H1 (cell line): ENCODE measurements around the gene LRRC56. TPM values are rescaled to one million over a fixed set of nuclear protein-coding genes. Genes with fewer than 3 reads are reported as not detected.

Experiments used
- CTCF ChIA-PET: fragments of 300-600 bp; sonication (Branson Sonifier 250); formaldehyde crosslinking; loops from one replicate; lab custom pipeline; 2021; ENCODE audit not compliant: partially characterized antibody; lab: Charles Lee
- POLR2A ChIA-PET: fragments of 300-600 bp; sonication (Branson Sonifier 250); formaldehyde crosslinking; loops from one replicate; lab custom pipeline; 2021; ENCODE audit warnings: inconsistent platforms; ENCODE audit not compliant: partially characterized antibody; lab: Charles Lee
- DNase-seq, 2 experiments: peaks; one replicate each; pipeline versions ENCODE4 v3.0.0 to v3.0.0-alpha.2; 2010 to 2022; ENCODE audit warnings: low spot score in 2 of 2, low read depth in 1 of 2, mixed read lengths in 1 of 2
- FAIRE-seq: peaks from 2 replicates; lab custom pipeline; 2011; peaks lifted over from hg19 to GRCh38; lab: Jason Lieb, UNC
- H2AFZ ChIP-seq: 2 replicates; pipeline ENCODE4 v1.8.1; 2012; ENCODE audit warnings: low read length, inconsistent platforms
- H2AK5ac ChIP-seq: 2 replicates; pipeline ENCODE4 v1.6.1; 2013; ENCODE audit warnings: low read depth, low read length
- H2BK120ac ChIP-seq: replicated peaks from 2 replicates; pipeline ENCODE3; 2013; ENCODE audit warnings: low read depth, low read length, inconsistent platforms
- H2BK12ac ChIP-seq: 2 replicates; pipeline ENCODE4 v1.6.1; 2013; ENCODE audit warnings: low read depth, low read length
- H2BK15ac ChIP-seq: 2 replicates; pipeline ENCODE4 v1.6.1; 2013; ENCODE audit warnings: low read length
- H2BK20ac ChIP-seq: 2 replicates; pipeline ENCODE4 v1.6.1; 2013; ENCODE audit warnings: low read length
- H2BK5ac ChIP-seq: 2 replicates; pipeline ENCODE4 v1.6.1; 2013; ENCODE audit warnings: low read depth, low read length
- H3K14ac ChIP-seq: 2 replicates; pipeline ENCODE4 v1.6.1; 2013; ENCODE audit warnings: inconsistent platforms; ENCODE audit not compliant: insufficient read length
- H3K18ac ChIP-seq: 2 replicates; pipeline ENCODE4 v1.6.1; 2013; ENCODE audit warnings: low read length; ENCODE audit errors: extremely low read depth
- H3K23ac ChIP-seq: 2 replicates; pipeline ENCODE4 v1.6.1; 2013; ENCODE audit warnings: inconsistent platforms; ENCODE audit not compliant: insufficient read length
- H3K23me2 ChIP-seq: 2 replicates; pipeline ENCODE4 v1.6.1; 2013; ENCODE audit warnings: low read depth, low read length
- H3K27ac ChIP-seq: 2 replicates; pipeline ENCODE4 v1.6.1; 2011; ENCODE audit warnings: low read depth, low read length, inconsistent platforms
- H3K27me3 ChIP-seq, 4 experiments: replicated peaks in 1 of 4; 1 replicate in 1 of 4; 2 replicates in 3 of 4; pipeline versions ENCODE4 v1.6.1 to v1.8.1; 2011 to 2013; ENCODE audit warnings: low read length in 3 of 4, mild to moderate bottlenecking in 3 of 4, inconsistent platforms in 2 of 4, mixed read lengths in 2 of 4, moderate library complexity in 1 of 4; ENCODE audit not compliant: control insufficient read depth in 3 of 4, insufficient read depth in 3 of 4; ENCODE audit errors: extremely low read depth in 1 of 4
- H3K36me3 ChIP-seq, 4 experiments: 2 replicates each; pipeline versions ENCODE4 v1.6.1 to v1.8.1; 2011 to 2013; ENCODE audit warnings: mild to moderate bottlenecking in 4 of 4, low read length in 3 of 4, moderate library complexity in 2 of 4, control low read depth in 1 of 4, inconsistent platforms in 1 of 4; ENCODE audit not compliant: insufficient read depth in 4 of 4, control insufficient read depth in 2 of 4
- H3K4ac ChIP-seq: replicated peaks from 2 replicates; pipeline ENCODE3; 2013; ENCODE audit warnings: low read length, low read depth, mixed read lengths, inconsistent platforms; ENCODE audit not compliant: insufficient read length
- H3K4me1 ChIP-seq, 4 experiments: replicated peaks in 1 of 4; 1 replicate in 1 of 4; 2 replicates in 3 of 4; pipeline versions ENCODE4 v1.6.1 to v1.8.1; 2011 to 2013; ENCODE audit warnings: low read length in 3 of 4, inconsistent platforms in 2 of 4, mixed read lengths in 1 of 4; ENCODE audit not compliant: insufficient read depth in 4 of 4, control insufficient read depth in 3 of 4
- H3K4me2 ChIP-seq, 2 experiments: 2 replicates each; pipeline versions ENCODE4 v1.6.1 to v1.8.1; 2011 to 2013; ENCODE audit warnings: low read depth in 2 of 2, low read length in 2 of 2, control low read depth in 1 of 2, inconsistent platforms in 1 of 2, mild to moderate bottlenecking in 1 of 2; ENCODE audit not compliant: insufficient read depth in 1 of 2
- H3K4me3 ChIP-seq, 4 experiments: fragments of 200-600, 300-600 bp in 1 of 4; sonication (generic), shearing (Covaris generic), sonication (Bioruptor Twin) in 1 of 4; 2 replicates each; pipeline versions ENCODE4 v1.5.1 to v1.8.1; 2011 to 2016; ENCODE audit warnings: low read length in 4 of 4, low read depth in 3 of 4, control low read depth in 2 of 4, inconsistent platforms in 2 of 4, mild to moderate bottlenecking in 2 of 4, mixed read lengths in 1 of 4, moderate library complexity in 1 of 4; ENCODE audit not compliant: insufficient read depth in 2 of 4; ENCODE audit errors: extremely low read depth in 1 of 4
- H3K56ac ChIP-seq: replicated peaks from 2 replicates; pipeline ENCODE3; 2013; ENCODE audit warnings: low read depth, mild to moderate bottlenecking, mixed read lengths, low read length, inconsistent platforms; ENCODE audit not compliant: insufficient read length
- H3K79me1 ChIP-seq: 2 replicates; pipeline ENCODE4 v1.6.1; 2013; ENCODE audit warnings: low read depth, low read length, control low read depth
- H3K79me2 ChIP-seq, 2 experiments: 2 replicates each; pipeline versions ENCODE4 v1.6.1 to v1.8.1; 2012 to 2013; ENCODE audit warnings: low read length in 2 of 2, mild to moderate bottlenecking in 2 of 2, inconsistent platforms in 1 of 2; ENCODE audit not compliant: insufficient read depth in 2 of 2, control insufficient read depth in 1 of 2
- H3K9ac ChIP-seq, 4 experiments: replicated peaks in 1 of 4; 1 replicate in 1 of 4; 2 replicates in 3 of 4; pipeline versions ENCODE4 v1.6.1 to v1.8.1; 2011 to 2013; ENCODE audit warnings: low read depth in 3 of 4, low read length in 3 of 4, control low read depth in 2 of 4, mild to moderate bottlenecking in 2 of 4, moderate library complexity in 2 of 4, inconsistent platforms in 1 of 4; ENCODE audit errors: extremely low read depth in 1 of 4
- H3K9me3 ChIP-seq, 2 experiments: 2 replicates each; pipeline versions ENCODE4 v1.6.1 to v1.8.1; 2012 to 2013; ENCODE audit warnings: mild to moderate bottlenecking in 2 of 2, moderate library complexity in 2 of 2, control low read depth in 1 of 2, inconsistent platforms in 1 of 2, low read depth in 1 of 2, low read length in 1 of 2, mixed read lengths in 1 of 2; ENCODE audit not compliant: insufficient read depth in 2 of 2
- H4K20me1 ChIP-seq, 2 experiments: replicated peaks in 1 of 2; 2 replicates each; pipeline versions ENCODE3 to v1.8.1; 2011 to 2013; ENCODE audit warnings: inconsistent platforms in 2 of 2, low read length in 2 of 2, mild to moderate bottlenecking in 1 of 2; ENCODE audit not compliant: insufficient read depth in 2 of 2, control insufficient read depth in 1 of 2
- H4K5ac ChIP-seq: 2 replicates; pipeline ENCODE4 v1.6.1; 2013; ENCODE audit warnings: low read length, low read depth, mixed read lengths, inconsistent platforms; ENCODE audit not compliant: insufficient read length
- H4K8ac ChIP-seq: 2 replicates; pipeline ENCODE4 v1.8.0; 2013; ENCODE audit warnings: mild to moderate bottlenecking, moderate library complexity, low read length, inconsistent platforms; ENCODE audit not compliant: insufficient read depth; ENCODE audit errors: extremely low read depth
- H4K91ac ChIP-seq: replicated peaks from 2 replicates; pipeline ENCODE3; 2013; ENCODE audit warnings: low read length, mixed read lengths, inconsistent platforms; ENCODE audit not compliant: insufficient read length
- BRCA1 ChIP-seq: IDR thresholded peaks from 2 replicates; pipeline ENCODE4 v1.6.1; 2012; ENCODE audit warnings: low read depth, low read length, improper control_type of control experiment
- CBX8 ChIP-seq: fragments of 300-800, 300-1000 bp; sonication (generic); IDR thresholded peaks from 2 replicates; pipeline ENCODE4 v1.7.1; 2016; ENCODE audit warnings: low read depth, low read length, borderline replicate concordance
- CHD1 ChIP-seq: IDR thresholded peaks from 2 replicates; pipeline ENCODE4 v1.6.1; 2012; ENCODE audit warnings: low read depth, low read length, improper control_type of control experiment
- CHD2 ChIP-seq: IDR thresholded peaks from 2 replicates; pipeline ENCODE4 v1.6.1; 2012; ENCODE audit warnings: low read length, improper control_type of control experiment
- RBBP5 ChIP-seq: IDR thresholded peaks from 2 replicates; pipeline ENCODE4 v1.7.1; 2012; ENCODE audit warnings: low read depth, mild to moderate bottlenecking, inconsistent platforms, low read length, moderate library complexity, borderline replicate concordance
- SIN3A ChIP-seq, 2 experiments: IDR thresholded peaks in 1 of 2; conservative IDR thresholded peaks in 1 of 2; 2 replicates each; pipeline ENCODE4 v1.6.1; 2011 to 2012; ENCODE audit warnings: low read length in 2 of 2, improper control_type of control experiment in 1 of 2, low read depth in 1 of 2, mild to moderate bottlenecking in 1 of 2
- SP2 ChIP-seq: IDR thresholded peaks from 2 replicates; pipeline ENCODE4 v1.6.1; 2012; ENCODE audit warnings: mild to moderate bottlenecking, low read length, inconsistent platforms
- TEAD4 ChIP-seq: IDR thresholded peaks from 2 replicates; pipeline ENCODE4 v1.6.1; 2012; ENCODE audit warnings: low read depth, low read length, inconsistent platforms, mixed read lengths
- WGBS, 2 experiments: shearing (Covaris generic) in 1 of 2; methylation state at CpG; one replicate each; pipeline versions ENCODE4 v1.1.6 to v1.1.7; 2013 to 2015; ENCODE audit warnings: low lambda C conversion rate in 2 of 2, mixed read lengths in 2 of 2, inconsistent platforms in 1 of 2, low coverage in 1 of 2, missing lambda C conversion rate in 1 of 2; ENCODE audit not compliant: insufficient replicate concordance in 2 of 2, insufficient coverage in 1 of 2, insufficient read length in 1 of 2; ENCODE audit errors: extremely low coverage in 1 of 2, missing lambda C conversion rate in 1 of 2; 5-methylcytosine and 5-hydroxymethylcytosine counted together
- polyA plus RNA-seq, 7 experiments: library from polyadenylated mRNA; depleted of rRNA in 3 of 7; stranded (reverse) in 5 of 7; unstranded in 2 of 7; fragments of >200 nt in 5 of 7; fragments of 200-250 nt in 2 of 7; gene quantifications; 1 replicate in 5 of 7; 2 replicates in 1 of 7; 4 replicates in 1 of 7; pipeline versions ENCODE4 v1.2.1 to v1.2.3, GENCODE V29; 2011 to 2013; ENCODE audit warnings: missing spikeins in 2 of 7, mixed read lengths in 2 of 7
- total RNA-seq: library from RNA; stranded (reverse); fragmentation: NEBNext Ultra II Directional; extraction: Animal tissue kit (Norgen Biotek cat#: 25700); gene quantifications from 2 replicates; pipeline ENCODE4 v1.2.1, GENCODE V29; 2021

The LRRC56 gene
- total and polyA plus RNA-seq, 2 of the 8 experiments (the other 6 are each of a cell fraction or from before 2014, with no cell fraction given): 0.94 to 1.9 TPM

GRCh38 chr11:489610-490185 is 47.6 kb upstream of the LRRC56 start:
- Histone ChIP-seq H3K36me3 (peaks cover 2 to 17% (median 5%) of the 10 kb centered on the region in 4 experiments; a peak in 4 of 8 replicates), H3K9ac (no peak overlapping the region)
- POLR2A ChIA-PET: interaction anchor here (0.5 to 1.1 kb wide), 5 partner anchors 10 to 200 kb away, joined by 3 to 4 read pairs (median 3); no protein-coding TSS in a partner anchor
- TF ChIP-seq CBX8 (no peak), RBBP5 (no peak), CHD2 (no peak), BRCA1 (no peak), CHD1 (no peak), TEAD4 (no peak), SIN3A (conservative IDR thresholded peaks at IDR 0.05 in 1 of 2, IDR thresholded peaks at IDR 0.05 in 1 of 2; ENCODE audit: low read depth in 1 of 2, low read length in 2 of 2) (no peak), SP2 (no peak)

More at GRCh38 chr11:489610-490185, 47.6 kb upstream of the LRRC56 start:
- Histone ChIP-seq H4K5ac (no peak overlapping the region), H3K56ac (no peak overlapping the region), H4K20me1 (peaks cover 3 to 6% of the 10 kb centered on the region in 2 experiments), H3K23ac (no peak overlapping the region), H2BK20ac (no peak overlapping the region), H3K18ac (no peak overlapping the region), H2AFZ (no peak overlapping the region), H2BK5ac (no peak overlapping the region; the same call in 1 of the 2 replicates), H3K4me1 (no peaks in the 10 kb centered on the region), H3K27ac (no peak overlapping the region), H3K79me2 (peaks cover 0 to 5% of the 10 kb centered on the region in 2 experiments; a peak in 1 of 4 replicates), H3K9me3 (peaks cover 0 to 7% of the 10 kb centered on the region in 2 experiments; a peak in 1 of 4 replicates), H2BK15ac (no peak overlapping the region), H4K91ac (no peak overlapping the region), H3K14ac (no peak overlapping the region), H3K79me1 (peaks cover 8% of the 10 kb centered on the region), H3K23me2 (no peaks in the 10 kb centered on the region), H2BK12ac (no peak overlapping the region), H3K4me3 (no peak overlapping the region), H3K4ac (no peak overlapping the region), H3K4me2 (no peak overlapping the region), H2AK5ac (no peak overlapping the region), H2BK120ac (no peak overlapping the region), H4K8ac (no peak overlapping the region), H3K27me3 (no peaks in the 10 kb centered on the region)
- CTCF ChIA-PET: interaction anchor here (0.9 to 1.3 kb wide), 3 partner anchors 17 to 41 kb away, joined by 3 to 4 read pairs (median 3); no protein-coding TSS in a partner anchor
- DNase-seq (no peak), FAIRE-seq (no peak)
- WGBS, 2 experiments: 96% methylated on average over 34 of the region's 37 CpGs; no CpG with 5 or more reads in 1 of the 2 experiments
